ENCODE measurements around the gene SLC39A11.

The SLC39A11 gene

GRCh38 chr17:72754513-72754912, 338.0 kb downstream of the SLC39A11 start:
- no peak overlapping the region for H3K4me3 ChIP-seq (ENCODE audit: low read depth, low read length)
- no peak for DNase-seq (ENCODE audit: low read depth)

GRCh38 chr17:72751746-72752145, 340.7 kb downstream of the SLC39A11 start:
- TF ChIP-seq CTCF (conservative IDR thresholded peaks at IDR 0.05; ENCODE audit: low read depth, low read length), result no peak
- no peak overlapping the region for H3K4me3 ChIP-seq (ENCODE audit: low read depth, low read length)
- no peak for DNase-seq (ENCODE audit: low read depth)

More at GRCh38 chr17:72754513-72754912, 338.0 kb downstream of the SLC39A11 start:
- no peak for TF ChIP-seq CTCF (conservative IDR thresholded peaks at IDR 0.05; ENCODE audit: low read depth, low read length)

GRCh38 chr17:72749119-72749572, 343.3 kb downstream of the SLC39A11 start:
- DNase-seq (ENCODE audit: low read depth), result no peak
- no peak overlapping the region for H3K4me3 ChIP-seq (ENCODE audit: low read depth, low read length)
- no peak for TF ChIP-seq CTCF (conservative IDR thresholded peaks at IDR 0.05; ENCODE audit: low read depth, low read length)

- no peak overlapping the region for H3K4me3 ChIP-seq (ENCODE audit: low read depth, low read length)
- DNase-seq (ENCODE audit: low read depth), result no peak
- TF ChIP-seq CTCF (conservative IDR thresholded peaks at IDR 0.05; ENCODE audit: low read depth, low read length), result no peak
These were observed 345.0 kb downstream of the SLC39A11 start for GRCh38 chr17:72747501-72747900.

- no peak overlapping the region for H3K4me3 ChIP-seq (ENCODE audit: low read depth, low read length)
- TF ChIP-seq CTCF (conservative IDR thresholded peaks at IDR 0.05; ENCODE audit: low read depth, low read length), result no peak
- no peak for DNase-seq (ENCODE audit: low read depth)
These were observed 347.2 kb downstream of the SLC39A11 start for GRCh38 chr17:72745241-72745640.

- H3K4me3 ChIP-seq (ENCODE audit: low read depth, low read length), result no peak overlapping the region
- no peak for DNase-seq (ENCODE audit: low read depth)
- no peak for TF ChIP-seq CTCF (conservative IDR thresholded peaks at IDR 0.05; ENCODE audit: low read depth, low read length)
These were observed 349.4 kb downstream of the SLC39A11 start for GRCh38 chr17:72743037-72743467.

- DNase-seq (ENCODE audit: low read depth), result no peak
- no peak overlapping the region for H3K4me3 ChIP-seq (ENCODE audit: low read depth, low read length)
- TF ChIP-seq CTCF (conservative IDR thresholded peaks at IDR 0.05; ENCODE audit: low read depth, low read length), result no peak
These were observed 355.3 kb downstream of the SLC39A11 start for GRCh38 chr17:72737151-72737690.
